SK-N-SH treated with all-trans-retinoic acid at 6 μM for 48 hours (cell line): ENCODE data around the gene TUBB2A.

ENCODE experiments used
- SNAI2 ChIP-seq: fragments of 250-450 bp; sonication (Bioruptor Pico); IDR thresholded peaks from 2 replicates; pipeline ENCODE4 v1.5.0; 2020; ENCODE audit warnings: mild to moderate bottlenecking, moderate library complexity
- TF ChIP-seq, protein P1 (sequence below): fragments of 250-450 bp; sonication (Bioruptor Pico); IDR thresholded peaks from 2 replicates; pipeline ENCODE4 v1.8.0; 2020; ENCODE audit warnings: mild to moderate bottlenecking, moderate library complexity, borderline replicate concordance

DNA sequence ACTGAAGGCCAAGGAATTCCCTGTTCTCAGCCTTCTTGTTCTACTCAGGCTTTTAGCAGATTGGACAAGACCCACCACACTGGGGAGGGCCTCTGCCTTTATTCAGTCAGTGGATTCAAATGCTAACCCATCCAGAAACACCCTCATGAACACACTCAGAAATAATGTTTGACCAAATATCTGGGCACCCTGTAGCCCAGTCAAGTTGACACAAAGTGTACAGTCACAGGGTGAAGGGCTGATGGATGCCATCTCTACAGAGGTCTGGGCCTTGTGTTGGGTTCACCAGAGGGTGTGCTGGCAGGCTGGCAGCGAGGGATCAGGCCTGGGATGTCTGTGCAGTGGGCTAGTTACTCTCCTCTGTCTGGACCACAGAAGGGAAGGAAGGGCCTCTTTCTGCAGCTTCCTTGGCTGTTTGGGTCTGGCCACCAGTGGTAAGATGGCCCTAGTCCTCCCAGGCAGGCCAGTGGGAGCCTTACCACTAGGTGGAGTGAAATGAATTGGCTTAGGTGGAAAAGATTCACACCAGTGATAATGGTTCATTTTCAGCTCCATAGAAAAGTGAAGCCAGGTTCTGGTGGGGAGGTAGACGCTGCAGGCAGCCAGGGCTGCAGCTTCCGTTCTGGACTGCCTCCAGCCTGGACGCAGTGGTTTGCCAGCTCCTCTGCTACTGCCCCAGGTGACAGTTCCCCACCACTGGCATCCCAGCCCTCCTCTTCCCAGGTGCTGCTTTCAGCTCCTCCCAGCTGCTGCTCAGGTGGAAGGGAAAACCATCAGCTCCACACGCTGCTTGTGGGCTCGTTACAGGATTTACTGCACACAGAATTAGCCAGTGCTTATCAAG, 9.2 kb downstream of the TUBB2A start:
- no peak for TF ChIP-seq SNAI2 (CRISPR knock-in tag)
- TF ChIP-seq, protein P1, sequence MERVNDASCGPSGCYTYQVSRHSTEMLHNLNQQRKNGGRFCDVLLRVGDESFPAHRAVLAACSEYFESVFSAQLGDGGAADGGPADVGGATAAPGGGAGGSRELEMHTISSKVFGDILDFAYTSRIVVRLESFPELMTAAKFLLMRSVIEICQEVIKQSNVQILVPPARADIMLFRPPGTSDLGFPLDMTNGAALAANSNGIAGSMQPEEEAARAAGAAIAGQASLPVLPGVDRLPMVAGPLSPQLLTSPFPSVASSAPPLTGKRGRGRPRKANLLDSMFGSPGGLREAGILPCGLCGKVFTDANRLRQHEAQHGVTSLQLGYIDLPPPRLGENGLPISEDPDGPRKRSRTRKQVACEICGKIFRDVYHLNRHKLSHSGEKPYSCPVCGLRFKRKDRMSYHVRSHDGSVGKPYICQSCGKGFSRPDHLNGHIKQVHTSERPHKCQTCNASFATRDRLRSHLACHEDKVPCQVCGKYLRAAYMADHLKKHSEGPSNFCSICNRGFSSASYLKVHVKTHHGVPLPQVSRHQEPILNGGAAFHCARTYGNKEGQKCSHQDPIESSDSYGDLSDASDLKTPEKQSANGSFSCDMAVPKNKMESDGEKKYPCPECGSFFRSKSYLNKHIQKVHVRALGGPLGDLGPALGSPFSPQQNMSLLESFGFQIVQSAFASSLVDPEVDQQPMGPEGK (CRISPR knock-in tag): no peak
